Measurements from ENCODE around the gene MORC1.

The MORC1 gene

DNA sequence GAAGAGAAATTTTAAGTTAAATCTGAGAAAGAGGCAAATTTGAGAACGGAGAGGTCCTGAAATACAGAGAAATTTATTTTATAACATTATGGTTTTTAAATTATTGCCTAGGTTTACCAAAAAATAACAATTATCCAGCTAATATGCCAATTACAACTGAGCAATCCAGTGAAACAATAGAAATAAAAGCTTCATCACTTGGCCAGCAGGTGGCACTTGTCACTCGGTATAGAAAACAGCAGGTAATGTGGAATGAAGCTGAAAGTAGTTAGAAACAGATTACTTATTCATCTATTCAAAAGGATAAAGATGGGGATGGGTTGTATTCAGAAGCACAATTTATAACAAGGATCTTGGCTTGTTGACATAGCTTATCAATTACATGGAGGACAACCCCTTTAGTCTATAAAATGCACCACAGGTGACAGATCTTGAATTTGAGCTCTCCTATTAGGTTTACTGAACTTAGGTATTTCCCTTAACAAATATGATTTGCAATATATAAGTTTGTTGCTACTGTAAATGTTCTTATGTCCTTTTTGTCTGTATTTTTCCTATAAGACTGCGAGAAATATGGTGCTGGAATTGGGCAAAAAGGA lies 94.2 kb downstream of the MORC1 start:
- DNase-seq (ENCODE audit: low read depth) = peak; percentile 25
- no peak overlapping the region for H3K4me3 ChIP-seq (ENCODE audit: control insufficient read depth, low read depth, low read length)
- TF ChIP-seq, protein P1, sequence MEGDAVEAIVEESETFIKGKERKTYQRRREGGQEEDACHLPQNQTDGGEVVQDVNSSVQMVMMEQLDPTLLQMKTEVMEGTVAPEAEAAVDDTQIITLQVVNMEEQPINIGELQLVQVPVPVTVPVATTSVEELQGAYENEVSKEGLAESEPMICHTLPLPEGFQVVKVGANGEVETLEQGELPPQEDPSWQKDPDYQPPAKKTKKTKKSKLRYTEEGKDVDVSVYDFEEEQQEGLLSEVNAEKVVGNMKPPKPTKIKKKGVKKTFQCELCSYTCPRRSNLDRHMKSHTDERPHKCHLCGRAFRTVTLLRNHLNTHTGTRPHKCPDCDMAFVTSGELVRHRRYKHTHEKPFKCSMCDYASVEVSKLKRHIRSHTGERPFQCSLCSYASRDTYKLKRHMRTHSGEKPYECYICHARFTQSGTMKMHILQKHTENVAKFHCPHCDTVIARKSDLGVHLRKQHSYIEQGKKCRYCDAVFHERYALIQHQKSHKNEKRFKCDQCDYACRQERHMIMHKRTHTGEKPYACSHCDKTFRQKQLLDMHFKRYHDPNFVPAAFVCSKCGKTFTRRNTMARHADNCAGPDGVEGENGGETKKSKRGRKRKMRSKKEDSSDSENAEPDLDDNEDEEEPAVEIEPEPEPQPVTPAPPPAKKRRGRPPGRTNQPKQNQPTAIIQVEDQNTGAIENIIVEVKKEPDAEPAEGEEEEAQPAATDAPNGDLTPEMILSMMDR (IDR thresholded peaks at IDR 0.05; ENCODE audit: control insufficient read depth, insufficient read depth, low read depth, low read length, missing control alignments) = peak; percentile 64

DNA sequence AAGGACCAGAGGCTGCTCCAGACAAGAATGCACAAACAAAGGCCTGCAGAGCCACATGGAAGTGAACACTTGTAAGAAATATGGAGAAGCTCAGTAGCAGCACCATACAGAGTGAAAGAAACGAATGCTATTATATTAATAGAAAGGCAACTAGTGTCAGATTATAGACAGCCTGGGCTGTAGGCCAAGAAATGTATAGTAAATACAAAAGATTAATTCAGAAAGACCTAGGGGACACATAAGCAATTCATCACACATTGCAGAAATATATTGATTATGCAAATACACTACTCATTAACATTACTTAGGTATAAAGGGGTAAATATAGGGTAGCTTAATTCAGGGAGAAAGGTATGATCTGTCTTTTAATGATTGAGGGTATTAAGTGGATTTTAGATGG lies 94.8 kb downstream of the MORC1 start:
- no peak overlapping the region for H3K4me3 ChIP-seq (ENCODE audit: control insufficient read depth, low read depth, low read length)
- no peak for DNase-seq (ENCODE audit: low read depth)
- TF ChIP-seq, protein P1 (IDR thresholded peaks at IDR 0.05; ENCODE audit: control insufficient read depth, insufficient read depth, low read depth, low read length, missing control alignments) = no peak

DNA sequence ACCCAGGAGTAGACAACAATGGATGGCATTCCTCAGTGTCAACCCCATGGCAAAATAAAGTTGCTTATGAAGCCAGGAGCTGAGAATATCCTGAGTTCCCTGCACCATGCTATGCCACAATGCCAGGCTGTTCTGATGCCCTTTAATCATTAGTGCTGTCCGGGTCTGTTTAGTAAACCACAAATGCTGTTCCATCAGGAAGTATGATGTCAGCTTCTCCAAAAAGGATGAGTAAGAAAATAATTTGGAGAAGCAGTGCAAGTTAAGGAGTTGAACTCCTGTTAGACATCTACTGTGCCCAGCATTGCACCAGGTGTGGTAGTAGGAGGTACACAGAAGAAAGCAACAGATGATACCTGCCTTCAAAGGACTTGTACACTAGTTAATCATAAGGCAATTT lies 96.4 kb downstream of the MORC1 start:
- no peak overlapping the region for H3K4me3 ChIP-seq (ENCODE audit: control insufficient read depth, low read depth, low read length)
- no peak for DNase-seq (ENCODE audit: low read depth)
- TF ChIP-seq, protein P1 (IDR thresholded peaks at IDR 0.05; ENCODE audit: control insufficient read depth, insufficient read depth, low read depth, low read length, missing control alignments) = no peak

GRCh38 chr3:109018828-109019227 lies 99.1 kb downstream of the MORC1 start:
- DNase-seq (ENCODE audit: low read depth) = no peak
- TF ChIP-seq, protein P1 (IDR thresholded peaks at IDR 0.05; ENCODE audit: control insufficient read depth, insufficient read depth, low read depth, low read length, missing control alignments) = peak; percentile 43
- H3K4me3 ChIP-seq (ENCODE audit: control insufficient read depth, low read depth, low read length) = no peak overlapping the region

GRCh38 chr3:109005443-109005842 lies 112.5 kb downstream of the MORC1 start:
- no peak for DNase-seq (ENCODE audit: low read depth)
- TF ChIP-seq, protein P1 (IDR thresholded peaks at IDR 0.05; ENCODE audit: control insufficient read depth, insufficient read depth, low read depth, low read length, missing control alignments) = no peak
- H3K4me3 ChIP-seq (ENCODE audit: control insufficient read depth, low read depth, low read length) = no peak overlapping the region

- TF ChIP-seq, protein P1 (IDR thresholded peaks at IDR 0.05; ENCODE audit: control insufficient read depth, insufficient read depth, low read depth, low read length, missing control alignments) = no peak
- no peak for DNase-seq (ENCODE audit: low read depth)
- no peak overlapping the region for H3K4me3 ChIP-seq (ENCODE audit: control insufficient read depth, low read depth, low read length)
Observed at GRCh38 chr3:108998436-108998835, 119.5 kb downstream of the MORC1 start.
